Lung (tissue), 12 donors: ENCODE data around the gene PRR5L. TPM values are rescaled to one million over a fixed set of nuclear protein-coding genes. Genes with fewer than 3 reads are reported as not detected.

ENCODE experiments used
- ATAC-seq: fragments of 200-7000 bp; cut with Tn5 transposase; one replicate; pipeline ENCODE4 v1.9.1; 2020; ENCODE audit warnings: moderate number of reproducible peaks; ENCODE audit not compliant: insufficient read depth, low FRiP score
- DNase-seq, 3 donors: peaks; one replicate each; pipeline ENCODE4 v3.0.0-alpha.2; 2013 to 2017
- H3K27ac ChIP-seq, 2 donors: one replicate each; pipeline ENCODE4 v1.5.1; 2013; ENCODE audit warnings: mild to moderate bottlenecking in 2 of 2, moderate library complexity in 2 of 2, control low read depth in 1 of 2, inconsistent platforms in 1 of 2, low read depth in 1 of 2, low read length in 1 of 2
- H3K27me3 ChIP-seq, 3 donors: one replicate each; pipeline ENCODE4 v1.5.1; 2013; ENCODE audit warnings: low read length in 2 of 3; ENCODE audit not compliant: control insufficient read depth in 3 of 3, insufficient read depth in 3 of 3
- H3K36me3 ChIP-seq, 4 donors: one replicate each; pipeline ENCODE4 v1.5.1; 2013; ENCODE audit warnings: low read length in 4 of 4, mild to moderate bottlenecking in 1 of 4, moderate library complexity in 1 of 4; ENCODE audit not compliant: control insufficient read depth in 4 of 4, insufficient read depth in 4 of 4
- H3K4me1 ChIP-seq, 5 donors: one replicate each; pipeline ENCODE4 v1.5.1; 2013; ENCODE audit warnings: low read length in 5 of 5, mild to moderate bottlenecking in 2 of 5, moderate library complexity in 1 of 5; ENCODE audit not compliant: control insufficient read depth in 5 of 5, insufficient read depth in 5 of 5
- H3K4me3 ChIP-seq: one replicate; pipeline ENCODE4 v1.5.1; 2013; ENCODE audit warnings: mild to moderate bottlenecking, control low read depth, moderate library complexity
- H3K9ac ChIP-seq, 2 donors: one replicate each; pipeline ENCODE4 v1.5.1; 2013; ENCODE audit warnings: low read length in 2 of 2, control low read depth in 1 of 2; ENCODE audit not compliant: insufficient read depth in 1 of 2
- H3K9me3 ChIP-seq, 4 donors: one replicate each; pipeline ENCODE4 v1.5.1; 2013; ENCODE audit warnings: low read length in 3 of 4, mild to moderate bottlenecking in 1 of 4, moderate library complexity in 1 of 4; ENCODE audit not compliant: control insufficient read depth in 4 of 4, insufficient read depth in 3 of 4
- CTCF ChIP-seq: IDR thresholded peaks from 2 replicates; pipeline ENCODE4 v1.5.1; 2012; ENCODE audit warnings: mild to moderate bottlenecking; ENCODE audit errors: control extremely low read depth, extremely low read depth
- WGBS, 2 donors: extraction: QIAGEN DNeasy Blood & Tissue Kit; methylation state at CpG; one replicate each; pipeline ENCODE4 v1.1.7; 2013; 5-methylcytosine and 5-hydroxymethylcytosine counted together
- polyA plus RNA-seq, 2 donors: library from polyadenylated mRNA; stranded (reverse); fragments of 200-250 nt; gene quantifications; one replicate each; pipeline ENCODE4 v1.2.1, GENCODE V29; 2013
- total RNA-seq, 2 donors: library from RNA; depleted of rRNA in 1 of 2; stranded (reverse); fragments of >200 nt in 1 of 2; gene quantifications; one replicate each; pipeline ENCODE4 v1.2.1, GENCODE V29; 2014 to 2021
- donor health status: control.
- donor health status: control.
- donor health status: Bipolar disorder and iron deficiency.
- donor health status: healthy.
- donor health status: DM: yes; HTN: yes; CAD: no.

The PRR5L gene
- total and polyA plus RNA-seq, 4 donors = 6.3 to 27.5 (median 9.0) TPM

GRCh38 chr11:36292311-36292722 is 3.8 kb upstream of the PRR5L start:
- Histone ChIP-seq H3K9me3 (no peaks in the 10 kb centered on the region), H3K4me3 (no peak overlapping the region), H3K9ac (no peak overlapping the region), H3K36me3 (no peaks in the 10 kb centered on the region), H3K27me3 (no peaks in the 10 kb centered on the region), H3K27ac (no peak overlapping the region), H3K4me1 (peaks cover 3 to 22% (median 4%) of the 10 kb centered on the region in 5 donors)
- TF ChIP-seq CTCF = peak; percentile 56
- no peak for ATAC-seq
- peak in 2 of 3 donors; percentile 41 to 49 for DNase-seq
- 26 to 38% methylated on average over 4 of the region's 4 CpGs for WGBS, 2 donors

GRCh38 chr11:36296884-36297543 is 926 bp downstream of the PRR5L start:
- no peak for ATAC-seq
- H3K36me3 ChIP-seq = no peaks in the 10 kb centered on the region
- no peaks in the 10 kb centered on the region for H3K9me3 ChIP-seq
- H3K27me3 ChIP-seq = no peaks in the 10 kb centered on the region
- H3K4me1 ChIP-seq = peaks cover 0 to 17% (median 4%) of the 10 kb centered on the region in 5 donors
- no peak overlapping the region for H3K9ac ChIP-seq
- no peak overlapping the region for H3K27ac ChIP-seq
- no peak overlapping the region for H3K4me3 ChIP-seq
- 68 to 75% methylated on average over 8 of the region's 8 CpGs for WGBS, 2 donors
- peak in 2 of 3 donors; percentile 50 to 69 for DNase-seq
- no peak for TF ChIP-seq CTCF

- H3K4me3 ChIP-seq = no peak overlapping the region
- H3K27me3 ChIP-seq = no peaks in the 10 kb centered on the region
- WGBS, 2 donors = 28 to 64% methylated on average over 3 of the region's 3 CpGs
- no peak for TF ChIP-seq CTCF
- no peaks in the 10 kb centered on the region for H3K9me3 ChIP-seq
- H3K27ac ChIP-seq = no peak overlapping the region
- no peak overlapping the region for H3K9ac ChIP-seq
- ATAC-seq = peak; percentile 31
- no peaks in the 10 kb centered on the region for H3K36me3 ChIP-seq
- H3K4me1 ChIP-seq = peaks cover 0 to 17% (median 7%) of the 10 kb centered on the region in 5 donors
- DNase-seq = peak; percentile 72 to 84 (median 81)
These were observed 4.6 kb downstream of the PRR5L start for GRCh38 chr11:36300650-36301049.
